ENCODE results near the gene ACSL5.

DNA sequence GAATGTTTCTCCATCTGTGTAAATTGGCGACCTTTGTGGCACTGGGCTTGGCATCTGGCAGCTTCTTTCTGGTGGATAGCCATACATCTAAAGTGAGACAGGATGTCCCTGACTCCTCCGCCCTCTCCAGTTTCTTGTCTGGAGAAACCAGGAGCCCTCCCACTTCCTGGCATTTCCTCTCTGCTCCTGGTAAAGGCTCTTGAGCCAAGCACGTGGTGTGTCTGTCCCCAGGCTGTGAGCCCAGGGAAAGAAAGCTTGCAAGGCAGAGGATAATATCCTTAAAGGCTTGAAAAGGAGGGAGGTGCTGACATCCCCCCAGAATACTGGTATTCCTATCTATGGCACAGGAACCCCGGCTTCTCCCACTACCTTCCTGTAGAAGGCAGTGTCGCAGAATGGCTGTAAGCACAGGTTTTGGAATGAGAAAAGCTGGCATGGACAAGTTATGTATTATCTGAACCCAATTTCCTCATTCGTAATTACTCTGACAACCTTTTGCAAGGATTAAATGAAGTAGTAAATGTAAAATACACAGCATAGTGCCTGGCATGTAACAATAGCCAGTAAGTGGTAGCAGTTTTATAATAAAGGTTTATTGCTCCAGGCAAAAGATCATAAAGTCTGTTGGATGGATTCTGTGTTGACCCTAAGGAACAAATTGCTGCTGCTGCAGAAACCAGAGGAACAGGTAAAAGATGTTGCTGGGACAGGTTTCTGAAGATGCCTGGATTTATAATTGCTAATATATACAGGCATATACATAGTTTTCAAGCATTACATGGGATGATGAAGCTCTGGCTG, 11.8 kb upstream of the ACSL5 start:
- TF ChIP-seq SMC3 (IDR thresholded peaks at IDR 0.05; ENCODE audit: low read depth, low read length) = no peak
- no peak for TF ChIP-seq POLR2A (IDR thresholded peaks at IDR 0.05; ENCODE audit: low read depth, low read length)
- no peak for TF ChIP-seq MXI1 (IDR thresholded peaks at IDR 0.05; ENCODE audit: borderline replicate concordance, low read depth, low read length)
- TF ChIP-seq, protein P1, sequence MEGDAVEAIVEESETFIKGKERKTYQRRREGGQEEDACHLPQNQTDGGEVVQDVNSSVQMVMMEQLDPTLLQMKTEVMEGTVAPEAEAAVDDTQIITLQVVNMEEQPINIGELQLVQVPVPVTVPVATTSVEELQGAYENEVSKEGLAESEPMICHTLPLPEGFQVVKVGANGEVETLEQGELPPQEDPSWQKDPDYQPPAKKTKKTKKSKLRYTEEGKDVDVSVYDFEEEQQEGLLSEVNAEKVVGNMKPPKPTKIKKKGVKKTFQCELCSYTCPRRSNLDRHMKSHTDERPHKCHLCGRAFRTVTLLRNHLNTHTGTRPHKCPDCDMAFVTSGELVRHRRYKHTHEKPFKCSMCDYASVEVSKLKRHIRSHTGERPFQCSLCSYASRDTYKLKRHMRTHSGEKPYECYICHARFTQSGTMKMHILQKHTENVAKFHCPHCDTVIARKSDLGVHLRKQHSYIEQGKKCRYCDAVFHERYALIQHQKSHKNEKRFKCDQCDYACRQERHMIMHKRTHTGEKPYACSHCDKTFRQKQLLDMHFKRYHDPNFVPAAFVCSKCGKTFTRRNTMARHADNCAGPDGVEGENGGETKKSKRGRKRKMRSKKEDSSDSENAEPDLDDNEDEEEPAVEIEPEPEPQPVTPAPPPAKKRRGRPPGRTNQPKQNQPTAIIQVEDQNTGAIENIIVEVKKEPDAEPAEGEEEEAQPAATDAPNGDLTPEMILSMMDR (conservative IDR thresholded peaks at IDR 0.05; ENCODE audit: low read depth, low read length) = no peak
- no peak for TF ChIP-seq CEBPB (IDR thresholded peaks at IDR 0.05; ENCODE audit: low read depth, low read length)
- TF ChIP-seq RAD21 (IDR thresholded peaks at IDR 0.05; ENCODE audit: low read length) = no peak
- TF ChIP-seq MAZ (IDR thresholded peaks at IDR 0.05; ENCODE audit: borderline replicate concordance, low read depth, low read length) = no peak
- no peak for TF ChIP-seq NFE2L2 (IDR thresholded peaks at IDR 0.05; ENCODE audit: low read depth, low read length)
- TF ChIP-seq, protein P2, sequence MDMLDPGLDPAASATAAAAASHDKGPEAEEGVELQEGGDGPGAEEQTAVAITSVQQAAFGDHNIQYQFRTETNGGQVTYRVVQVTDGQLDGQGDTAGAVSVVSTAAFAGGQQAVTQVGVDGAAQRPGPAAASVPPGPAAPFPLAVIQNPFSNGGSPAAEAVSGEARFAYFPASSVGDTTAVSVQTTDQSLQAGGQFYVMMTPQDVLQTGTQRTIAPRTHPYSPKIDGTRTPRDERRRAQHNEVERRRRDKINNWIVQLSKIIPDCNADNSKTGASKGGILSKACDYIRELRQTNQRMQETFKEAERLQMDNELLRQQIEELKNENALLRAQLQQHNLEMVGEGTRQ (IDR thresholded peaks at IDR 0.05; ENCODE audit: low read depth, low read length) = no peak
- TF ChIP-seq FOS (IDR thresholded peaks at IDR 0.05; ENCODE audit: low read depth, low read length) = no peak
- TF ChIP-seq MAFK (IDR thresholded peaks at IDR 0.05; ENCODE audit: low read depth, low read length) = no peak
- TF ChIP-seq RCOR1 (IDR thresholded peaks at IDR 0.05; ENCODE audit: insufficient replicate concordance, low read length) = no peak
- no peak for TF ChIP-seq BHLHE40 (IDR thresholded peaks at IDR 0.05; ENCODE audit: low read depth, low read length)
- no peak for TF ChIP-seq CHD1 (IDR thresholded peaks at IDR 0.05; ENCODE audit: low read depth, low read length)

Data from IMR-90 (cell line).